DND-41 (cell line): ENCODE results near the gene CEP57L1.

Source experiments
- ATAC-seq: fragments of 200-7000 bp; cut with Tn5 transposase; 3 replicates; pipeline ENCODE4 v1.9.1; 2021; ENCODE audit warnings: low read depth; ENCODE audit not compliant: insufficient read depth
- DNase-seq: peaks from one replicate; pipeline ENCODE4 v3.0.0-alpha.2; 2020
- H2AFZ ChIP-seq: 2 replicates; pipeline ENCODE4 v1.6.0; 2012; ENCODE audit warnings: low read depth, low read length
- H3K27ac ChIP-seq: 2 replicates; pipeline ENCODE4 v1.5.1; 2012; ENCODE audit warnings: low read length, inconsistent platforms
- H3K27me3 ChIP-seq: fragments of 200-600 bp; sonication (generic); 2 replicates; pipeline ENCODE4 v1.6.0; 2012; ENCODE audit warnings: low read length, mild to moderate bottlenecking, inconsistent platforms; ENCODE audit not compliant: insufficient read depth, poor library complexity
- H3K36me3 ChIP-seq: 2 replicates; pipeline ENCODE4 v1.5.1; 2012; ENCODE audit warnings: low read length, inconsistent platforms; ENCODE audit not compliant: insufficient read depth
- H3K4me1 ChIP-seq: 2 replicates; pipeline ENCODE4 v1.5.1; 2012; ENCODE audit warnings: mild to moderate bottlenecking, low read length; ENCODE audit not compliant: insufficient read depth
- H3K4me2 ChIP-seq: 2 replicates; pipeline ENCODE4 v1.6.0; 2012; ENCODE audit warnings: mild to moderate bottlenecking, moderate library complexity, low read length, inconsistent platforms; ENCODE audit not compliant: insufficient read depth
- H3K4me3 ChIP-seq, 2 experiments: fragments of 200-600 bp in 1 of 2; shearing (Covaris generic) in 1 of 2; 2 replicates each; pipeline ENCODE4 v1.5.1; 2012 to 2016; ENCODE audit warnings: inconsistent platforms in 2 of 2, low read length in 2 of 2, mild to moderate bottlenecking in 2 of 2, low read depth in 1 of 2, moderate library complexity in 1 of 2
- H3K79me2 ChIP-seq: 2 replicates; pipeline ENCODE4 v1.6.0; 2012; ENCODE audit warnings: low read length, inconsistent platforms; ENCODE audit not compliant: insufficient read depth
- H3K9ac ChIP-seq: 2 replicates; pipeline ENCODE4 v1.6.0; 2012; ENCODE audit warnings: low read depth, mild to moderate bottlenecking, inconsistent platforms, low read length, moderate library complexity
- H3K9me3 ChIP-seq: 2 replicates; pipeline ENCODE4 v1.5.1; 2012; ENCODE audit warnings: low read length, moderate library complexity, mild to moderate bottlenecking, inconsistent platforms; ENCODE audit not compliant: insufficient read depth, severe bottlenecking
- H4K20me1 ChIP-seq: 2 replicates; pipeline ENCODE4 v1.6.0; 2012; ENCODE audit warnings: low read length; ENCODE audit not compliant: insufficient read depth
- CTCF ChIP-seq: IDR thresholded peaks from 2 replicates; pipeline ENCODE4 v1.5.1; 2012; ENCODE audit warnings: borderline replicate concordance, low read length, moderate library complexity, mild to moderate bottlenecking; ENCODE audit not compliant: poor library complexity, severe bottlenecking; ENCODE audit errors: extremely low read depth
- EZH2 ChIP-seq: IDR thresholded peaks from 3 replicates; pipeline ENCODE4 v1.6.1; 2012; ENCODE audit warnings: borderline replicate concordance, low read depth, mild to moderate bottlenecking, moderate library complexity, low read length, inconsistent platforms; ENCODE audit not compliant: severe bottlenecking

The CEP57L1 gene

GRCh38 chr6:109166673-109167072 lies 71.4 kb downstream of the CEP57L1 start:
- no peaks in the 10 kb centered on the region for H3K9me3 ChIP-seq
- no peaks in the 10 kb centered on the region for H4K20me1 ChIP-seq
- H3K27ac ChIP-seq = no peak overlapping the region
- H3K4me2 ChIP-seq = no peak overlapping the region
- no peak for DNase-seq
- H3K27me3 ChIP-seq = no peaks in the 10 kb centered on the region
- H3K79me2 ChIP-seq = no peaks in the 10 kb centered on the region
- H3K9ac ChIP-seq = no peak overlapping the region
- no peak overlapping the region for H2AFZ ChIP-seq
- TF ChIP-seq CTCF = no peak
- no peak for TF ChIP-seq EZH2
- no peak for ATAC-seq
- peaks cover 2% of the 10 kb centered on the region; the same call in 1 of the 2 replicates for H3K36me3 ChIP-seq
- H3K4me3 ChIP-seq = no peak overlapping the region
- no peaks in the 10 kb centered on the region for H3K4me1 ChIP-seq

- no peak overlapping the region for H2AFZ ChIP-seq
- H4K20me1 ChIP-seq = no peaks in the 10 kb centered on the region
- H3K4me3 ChIP-seq = no peak overlapping the region
- no peak for TF ChIP-seq CTCF
- TF ChIP-seq EZH2 = no peak
- H3K9me3 ChIP-seq = no peaks in the 10 kb centered on the region
- no peak overlapping the region for H3K4me2 ChIP-seq
- no peak overlapping the region for H3K9ac ChIP-seq
- H3K27me3 ChIP-seq = no peaks in the 10 kb centered on the region
- DNase-seq = no peak
- H3K4me1 ChIP-seq = no peaks in the 10 kb centered on the region
- no peak for ATAC-seq
- H3K79me2 ChIP-seq = no peaks in the 10 kb centered on the region
- H3K27ac ChIP-seq = no peak overlapping the region
- no peaks in the 10 kb centered on the region for H3K36me3 ChIP-seq
These were observed 72.3 kb downstream of the CEP57L1 start for GRCh38 chr6:109167562-109167961.

- TF ChIP-seq CTCF (no peak), EZH2 (no peak)
- ATAC-seq = no peak
- H3K4me2 ChIP-seq = no peak overlapping the region
- no peaks in the 10 kb centered on the region for H3K36me3 ChIP-seq
- H3K4me3 ChIP-seq = no peak overlapping the region
- H3K79me2 ChIP-seq = no peaks in the 10 kb centered on the region
- no peaks in the 10 kb centered on the region for H3K27me3 ChIP-seq
- DNase-seq = no peak
- H3K4me1 ChIP-seq = no peaks in the 10 kb centered on the region
- H3K9ac ChIP-seq = no peak overlapping the region
- H3K27ac ChIP-seq = no peak overlapping the region
- no peaks in the 10 kb centered on the region for H4K20me1 ChIP-seq
- no peaks in the 10 kb centered on the region for H3K9me3 ChIP-seq
- H2AFZ ChIP-seq = no peak overlapping the region
These were observed 75.0 kb downstream of the CEP57L1 start for GRCh38 chr6:109170333-109170732.
